ENCODE measurements around the gene TMEM82. TPM values are rescaled to one million over a fixed set of nuclear protein-coding genes. Genes with fewer than 3 reads are reported as not detected.
A peak's percentile ranks its signal among the peaks of the same experiment; 100 is the strongest.

Gene TMEM82
- total RNA-seq, 1 donor from 2014 or later, result not detected

DNA sequence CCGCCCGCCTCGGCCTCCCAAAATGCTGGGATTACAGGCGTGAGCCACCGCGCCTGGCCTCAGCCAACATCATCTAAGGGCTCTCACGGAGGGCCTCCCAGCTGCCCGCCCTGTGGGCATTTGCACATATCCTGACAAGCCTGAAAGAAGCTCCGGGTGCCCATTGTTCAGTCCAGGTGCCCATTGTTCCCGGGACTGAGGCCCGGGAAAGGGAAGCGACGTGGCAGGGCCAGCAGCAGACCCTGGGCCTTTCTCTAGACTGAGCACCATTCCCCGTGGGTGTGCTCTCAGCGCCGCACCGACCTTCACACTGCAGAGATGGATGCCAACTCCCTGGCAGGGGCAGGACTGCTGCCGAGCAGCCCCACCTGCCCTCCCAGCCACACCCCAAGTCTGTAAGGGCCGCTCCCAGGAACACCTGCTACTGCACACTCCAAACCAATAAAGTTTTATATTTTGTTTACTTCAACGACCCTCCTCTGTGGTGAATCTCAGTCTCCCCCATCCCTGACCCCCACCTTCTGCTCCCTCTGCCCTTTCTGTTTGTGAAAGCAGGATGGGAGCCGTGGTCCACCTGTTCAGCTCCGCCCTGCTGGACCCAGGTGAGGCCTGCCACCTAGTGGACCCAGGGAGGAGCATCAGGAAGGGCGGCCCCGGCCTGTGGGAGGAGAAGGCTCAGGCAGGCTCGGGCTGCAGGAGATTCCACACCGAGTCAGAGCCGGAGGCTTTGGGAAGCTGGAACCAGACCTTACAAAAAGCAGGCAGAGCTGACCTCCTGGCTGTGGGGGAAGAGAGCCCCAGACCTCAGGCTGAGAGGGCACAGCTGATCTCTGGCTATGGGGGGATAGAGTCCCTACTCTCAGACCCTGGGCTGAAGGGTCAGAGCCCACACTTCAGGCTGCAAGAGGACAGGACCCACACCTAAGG, 1.1 kb upstream of the TMEM82 start:
- peak; percentile 89 to 90 for ATAC-seq

GRCh38 chr1:15744122-15744679, 1.9 kb downstream of the TMEM82 start:
- Histone ChIP-seq H3K9me3 (no peaks in the 10 kb centered on the region), H3K36me3 (no peaks in the 10 kb centered on the region), H3K4me3 (no peak overlapping the region), H3K27me3 (ENCODE audit: low read depth) (no peaks in the 10 kb centered on the region), H3K4me1 (peaks cover 6% of the 10 kb centered on the region), H3K27ac (no peak overlapping the region)
- DNase-seq (peak; percentile 47), ATAC-seq (no peak)
- no peak for TF ChIP-seq CTCF (IDR thresholded peaks at IDR 0.05)
- intact Hi-C loops (cut with DNase I), result no loop called here

More for the DNA sequence above, 1.1 kb upstream of the TMEM82 start:
- Histone ChIP-seq H3K36me3 (no peaks in the 10 kb centered on the region), H3K27ac (no peak overlapping the region), H3K4me1 (peaks cover 8% of the 10 kb centered on the region), H3K27me3 (ENCODE audit: low read depth) (no peaks in the 10 kb centered on the region), H3K4me3 (no peak overlapping the region), H3K9me3 (no peaks in the 10 kb centered on the region)
- intact Hi-C loops (cut with DNase I), result no loop called here
- peak; percentile 88 for DNase-seq
- peak; percentile 86 for TF ChIP-seq CTCF (IDR thresholded peaks at IDR 0.05)

DNA sequence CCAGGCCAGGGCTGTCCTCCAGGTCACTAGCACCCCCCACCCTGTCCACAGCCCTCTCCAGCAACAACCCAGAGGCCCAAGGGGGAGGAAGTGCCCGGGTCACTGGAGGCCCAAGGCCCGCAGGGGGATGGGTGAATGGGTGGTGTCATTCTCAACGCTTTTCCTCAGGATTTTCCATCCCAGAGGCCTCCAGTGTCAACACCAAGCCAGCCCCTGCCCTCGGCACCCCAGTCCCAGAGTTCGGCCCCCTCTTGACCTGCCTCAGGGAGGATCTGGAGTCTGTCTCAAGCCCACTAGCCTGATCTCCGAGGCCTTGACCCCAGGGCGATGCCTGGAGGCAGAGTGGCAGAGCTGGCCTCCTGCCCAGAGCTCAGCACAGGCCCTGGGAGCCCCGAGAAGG, 5.1 kb downstream of the TMEM82 start:
- no peaks in the 10 kb centered on the region for H3K27me3 ChIP-seq (ENCODE audit: low read depth)
- DNase-seq, result no peak
- H3K36me3 ChIP-seq, result no peaks in the 10 kb centered on the region
- TF ChIP-seq CTCF (IDR thresholded peaks at IDR 0.05), result no peak
- intact Hi-C loops (cut with DNase I), result no loop called here
- H3K9me3 ChIP-seq, result no peaks in the 10 kb centered on the region
- ATAC-seq, result no peak
- no peak overlapping the region for H3K27ac ChIP-seq
- no peak overlapping the region for H3K4me3 ChIP-seq
- H3K4me1 ChIP-seq, result peaks cover 18% of the 10 kb centered on the region

- no peak for TF ChIP-seq CTCF (IDR thresholded peaks at IDR 0.05)
- ATAC-seq, result no peak
- Histone ChIP-seq H3K4me1 (peaks cover 18% of the 10 kb centered on the region), H3K36me3 (no peaks in the 10 kb centered on the region), H3K27ac (no peak overlapping the region), H3K4me3 (no peak overlapping the region), H3K27me3 (ENCODE audit: low read depth) (no peaks in the 10 kb centered on the region), H3K9me3 (no peaks in the 10 kb centered on the region)
- intact Hi-C loops (cut with DNase I), result no loop called here
- no peak for DNase-seq
Observed at GRCh38 chr1:15748264-15748663, 6.0 kb downstream of the TMEM82 start.

DNA sequence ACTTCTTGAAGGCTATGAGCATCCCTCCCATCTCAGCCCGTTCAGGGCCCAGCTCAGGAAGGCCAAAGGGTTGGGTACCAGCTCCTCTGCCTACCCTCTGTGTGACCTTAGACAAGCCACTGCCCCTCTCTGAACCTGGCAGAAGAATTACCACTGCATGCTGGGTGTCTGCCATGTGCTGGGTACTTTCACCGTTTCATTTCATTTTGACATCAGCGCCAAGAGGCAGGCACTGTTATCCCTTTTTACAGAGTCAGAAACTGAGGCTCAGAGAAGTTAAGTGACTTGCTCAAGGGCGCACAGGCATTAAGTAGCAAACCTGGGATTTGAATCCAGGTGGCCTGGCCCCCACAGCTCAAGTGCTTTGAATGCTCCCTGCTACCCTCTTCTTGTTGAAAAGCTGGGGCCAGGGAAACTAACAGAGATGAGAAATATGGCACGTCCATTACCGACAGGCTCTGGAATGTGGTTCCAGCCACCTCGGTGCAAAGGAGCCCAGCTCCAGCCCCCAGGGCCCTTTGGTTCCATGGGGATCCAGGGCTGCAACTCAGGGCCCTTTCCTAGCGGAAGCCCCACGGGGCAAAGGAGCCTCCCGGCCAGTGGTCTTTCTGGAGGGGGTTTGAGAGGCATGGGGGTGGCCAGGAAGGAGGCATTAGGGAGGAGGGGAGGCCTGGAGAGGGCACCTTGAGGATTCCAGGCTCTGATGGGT, 6.5 kb downstream of the TMEM82 start:
- intact Hi-C loops (cut with DNase I), result no loop called here
- peaks cover 18% of the 10 kb centered on the region for H3K4me1 ChIP-seq
- ATAC-seq (no peak), DNase-seq (no peak)
- H3K9me3 ChIP-seq, result no peaks in the 10 kb centered on the region
- H3K27me3 ChIP-seq (ENCODE audit: low read depth), result no peaks in the 10 kb centered on the region
- peak overlapping the region; percentile 47 for H3K27ac ChIP-seq
- no peak overlapping the region for H3K4me3 ChIP-seq
- no peak for TF ChIP-seq CTCF (IDR thresholded peaks at IDR 0.05)
- no peaks in the 10 kb centered on the region for H3K36me3 ChIP-seq

Data from lower lobe of right lung (tissue), 2 donors.